Panc1 (cell line): ENCODE data around the gene SPECC1. TPM values are rescaled to one million over a fixed set of nuclear protein-coding genes. Genes with fewer than 3 reads are reported as not detected.
"Not testable (repeated sequence)": the region's sequence is repeated elsewhere in the genome, so short reads cannot be mapped to it uniquely, and the experiment has no call there.

ENCODE experiments used
- ATAC-seq: fragments of 200-7000 bp; cut with Tn5 transposase; 2 replicates; pipeline ENCODE4 v1.9.1; 2020; ENCODE audit warnings: mild to moderate bottlenecking, moderate library complexity
- BruUV-seq: library from RNA; stranded (reverse); fragments of 400-500 nt; replicated peaks from 2 replicates; lab custom pipeline; 2021; lab: Mats Ljungman, UMichigan
- CTCF ChIA-PET: fragments of 300-600 bp; sonication (Branson Sonifier 250); formaldehyde crosslinking; loops from one replicate; lab custom pipeline; 2022; ENCODE audit warnings: antibody characterized with exemption; lab: Charles Lee
- POLR2A ChIA-PET: fragments of 300-600 bp; sonication (Branson Sonifier 250); formaldehyde crosslinking; loops from one replicate; lab custom pipeline; 2022; ENCODE audit warnings: antibody characterized with exemption; lab: Charles Lee
- DNase-seq: peaks from one replicate; pipeline ENCODE4 v3.0.0-alpha.2; 2010; ENCODE audit warnings: low read depth, low spot score
- H3K27ac ChIP-seq: 2 replicates; pipeline ENCODE4 v1.5.1; 2011; ENCODE audit warnings: mild to moderate bottlenecking, low read length, inconsistent platforms
- H3K27me3 ChIP-seq: fragments of 200-500 bp; sonication (Bioruptor generic); 2 replicates; pipeline ENCODE4 v1.6.0; 2014; ENCODE audit warnings: low read length, inconsistent platforms; ENCODE audit not compliant: control insufficient read depth, insufficient read depth
- H3K36me3 ChIP-seq: fragments of 200-500 bp; sonication (Bioruptor generic); 2 replicates; pipeline ENCODE4 v1.5.1; 2014; ENCODE audit warnings: inconsistent platforms, mild to moderate bottlenecking, low read length, moderate library complexity; ENCODE audit not compliant: control insufficient read depth, insufficient read depth
- H3K4me1 ChIP-seq: 2 replicates; pipeline ENCODE4 v1.5.1; 2011; ENCODE audit warnings: inconsistent platforms, mild to moderate bottlenecking, low read length, moderate library complexity; ENCODE audit not compliant: control insufficient read depth, insufficient read depth
- H3K4me3 ChIP-seq, 2 experiments: 2 replicates each; pipeline ENCODE4 v1.5.1; 2011 to 2012; ENCODE audit warnings: low read depth in 2 of 2, low read length in 2 of 2, mild to moderate bottlenecking in 2 of 2, inconsistent platforms in 1 of 2, moderate library complexity in 1 of 2
- H3K9me3 ChIP-seq: fragments of 200-500 bp; sonication (Bioruptor generic); 2 replicates; pipeline ENCODE4 v1.5.1; 2014; ENCODE audit warnings: low read depth, mild to moderate bottlenecking, inconsistent platforms, low read length, moderate library complexity; ENCODE audit not compliant: control insufficient read depth, insufficient read depth
- POLR2AphosphoS5 ChIP-seq: IDR thresholded peaks from 2 replicates; pipeline ENCODE4 v1.6.1; 2012; ENCODE audit warnings: mild to moderate bottlenecking, low read depth, low read length, moderate library complexity
- REST ChIP-seq, 2 experiments: IDR thresholded peaks; 2 replicates each; pipeline ENCODE4 v1.6.1; 2011 to 2012; ENCODE audit warnings: low read depth in 2 of 2, control low read depth in 1 of 2, low read length in 1 of 2, mild to moderate bottlenecking in 1 of 2, moderate library complexity in 1 of 2; ENCODE audit not compliant: insufficient read depth in 1 of 2
- SIN3A ChIP-seq: IDR thresholded peaks from 2 replicates; pipeline ENCODE4 v1.6.1; 2012; ENCODE audit warnings: low read depth, mild to moderate bottlenecking, low read length, moderate library complexity, borderline replicate concordance; ENCODE audit not compliant: insufficient read depth
- TCF7L2 ChIP-seq: IDR thresholded peaks from 2 replicates; pipeline ENCODE4 v1.6.1; 2011; ENCODE audit warnings: mild to moderate bottlenecking, low read depth, low read length, inconsistent platforms
- in situ Hi-C: cut with HindIII; loops from 2 replicates; pipeline ENCODE4 v1.10.0; 2016; ENCODE audit warnings: low sequenced_read_pairs, low pct_unique_long_range_greater_than_20kb
- intact Hi-C: fragments of 100-400 bp; cut with micrococcal nuclease; formaldehyde crosslinking; loops from one replicate; pipeline ENCODE4 v1.10.0; 2022; ENCODE audit not compliant: unreplicated experiment
- total RNA-seq: library from RNA; stranded (reverse); gene quantifications from one replicate; pipeline ENCODE4 v1.2.1, GENCODE V29; 2021; ENCODE audit not compliant: unreplicated experiment
- TF ChIP-seq, protein P1 (sequence below): fragments of 450-650 bp; IDR thresholded peaks from 2 replicates; pipeline ENCODE4 v1.5.1; 2017; ENCODE audit warnings: mild to moderate bottlenecking

Gene SPECC1
- total RNA-seq, 1 experiment from 2014 or later, result 80.8 TPM

DNA sequence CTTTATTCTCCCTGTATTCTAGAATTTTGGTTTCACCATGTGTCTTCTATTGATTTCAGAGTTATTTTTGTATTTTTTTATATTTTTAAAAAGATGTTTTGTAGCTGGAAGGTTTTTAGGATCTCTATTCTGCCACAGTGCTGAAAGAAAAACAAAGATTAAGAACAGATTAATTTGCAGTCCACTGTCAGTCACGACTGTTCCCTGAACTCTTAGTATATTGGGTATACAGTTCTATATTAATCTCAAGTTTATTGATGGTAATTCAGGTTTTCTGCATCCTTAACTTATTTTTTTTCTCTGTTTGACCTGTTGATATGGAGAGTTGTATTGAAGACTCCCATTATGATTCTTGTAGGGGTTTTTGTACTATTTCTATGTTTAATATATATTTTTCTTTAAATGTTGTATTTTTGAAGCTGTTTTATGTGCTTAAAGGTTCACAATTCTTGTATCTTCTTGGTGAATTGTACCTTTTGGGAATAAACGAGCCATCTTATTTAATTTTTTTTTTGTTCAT is 2.9 kb downstream of the SPECC1 start:
- ChIA-PET CTCF (no interaction called here), POLR2A (interaction anchor here (0.6 kb wide), 1 partner anchor 18 kb away, joined by 5 read pairs; no protein-coding TSS in a partner anchor)
- Histone ChIP-seq H3K9me3 (0 out of 2 replicates have a peak, but pooled peaks cover 7% of the 10 kb centered on the region), H3K27ac (peak overlapping the region; percentile 96; the same call in 1 of the 2 replicates), H3K36me3 (no peaks in the 10 kb centered on the region), H3K4me3 (peak overlapping the region; percentile 16 to 70; a peak in 3 of 4 replicates), H3K4me1 (no peaks in the 10 kb centered on the region; the same call in 1 of the 2 replicates), H3K27me3 (no peaks in the 10 kb centered on the region)
- in situ Hi-C loops, result no loop called here
- ATAC-seq (no peak), DNase-seq (no peak)
- TF ChIP-seq POLR2AphosphoS5, result no peak
- no peak for TF ChIP-seq REST (IDR thresholded peaks at IDR 0.05; ENCODE audit: insufficient read depth in 1 of 2, low read depth in 2 of 2, low read length in 1 of 2)
- TF ChIP-seq, protein P1, sequence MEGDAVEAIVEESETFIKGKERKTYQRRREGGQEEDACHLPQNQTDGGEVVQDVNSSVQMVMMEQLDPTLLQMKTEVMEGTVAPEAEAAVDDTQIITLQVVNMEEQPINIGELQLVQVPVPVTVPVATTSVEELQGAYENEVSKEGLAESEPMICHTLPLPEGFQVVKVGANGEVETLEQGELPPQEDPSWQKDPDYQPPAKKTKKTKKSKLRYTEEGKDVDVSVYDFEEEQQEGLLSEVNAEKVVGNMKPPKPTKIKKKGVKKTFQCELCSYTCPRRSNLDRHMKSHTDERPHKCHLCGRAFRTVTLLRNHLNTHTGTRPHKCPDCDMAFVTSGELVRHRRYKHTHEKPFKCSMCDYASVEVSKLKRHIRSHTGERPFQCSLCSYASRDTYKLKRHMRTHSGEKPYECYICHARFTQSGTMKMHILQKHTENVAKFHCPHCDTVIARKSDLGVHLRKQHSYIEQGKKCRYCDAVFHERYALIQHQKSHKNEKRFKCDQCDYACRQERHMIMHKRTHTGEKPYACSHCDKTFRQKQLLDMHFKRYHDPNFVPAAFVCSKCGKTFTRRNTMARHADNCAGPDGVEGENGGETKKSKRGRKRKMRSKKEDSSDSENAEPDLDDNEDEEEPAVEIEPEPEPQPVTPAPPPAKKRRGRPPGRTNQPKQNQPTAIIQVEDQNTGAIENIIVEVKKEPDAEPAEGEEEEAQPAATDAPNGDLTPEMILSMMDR, result no peak
- no peak for TF ChIP-seq TCF7L2
- BruUV-seq, result no TSS peak
- intact Hi-C loops, result loop anchor here (5.0 kb wide), 1 partner anchor 80 kb away; no protein-coding TSS in a partner anchor

DNA sequence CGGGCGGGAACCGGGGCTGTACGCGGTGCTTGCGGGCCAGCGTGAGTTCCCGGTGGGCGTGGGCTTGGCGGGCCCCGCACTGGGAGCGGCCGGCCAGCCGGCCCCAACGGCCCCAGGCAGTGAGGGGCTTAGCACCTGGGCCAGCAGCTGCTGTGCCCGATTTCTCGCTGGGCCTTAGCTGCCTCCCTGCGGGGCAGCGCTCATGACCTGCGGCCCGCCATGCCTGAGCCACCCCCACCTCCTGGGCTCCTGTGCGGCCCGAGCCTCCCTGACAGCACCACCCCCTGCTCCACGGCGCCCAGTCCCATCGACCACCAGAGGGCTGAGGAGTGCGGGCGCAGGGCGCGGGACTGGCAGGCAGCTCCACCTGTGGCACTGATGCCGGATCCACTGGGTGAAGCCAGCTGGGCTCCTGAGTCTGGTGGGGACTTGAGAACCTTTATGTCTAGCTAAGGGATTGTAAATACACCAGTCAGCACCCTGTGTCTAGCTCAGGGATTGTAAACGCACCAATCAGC is 7.4 kb downstream of the SPECC1 start:
- POLR2A ChIA-PET, H3K4me3 ChIP-seq, H3K4me1 ChIP-seq, ATAC-seq, intact Hi-C loops, H3K27me3 ChIP-seq, DNase-seq, H3K36me3 ChIP-seq, CTCF ChIA-PET, in situ Hi-C loops, H3K27ac ChIP-seq, H3K9me3 ChIP-seq, BruUV-seq: not testable (repeated sequence)

GRCh38 chr17:20022701-20023100 is 13.5 kb downstream of the SPECC1 start:
- ChIA-PET POLR2A (no interaction called here), CTCF (interaction anchor here (0.6 kb wide), 1 partner anchor 13 kb away, joined by 3 read pairs; no protein-coding TSS in a partner anchor)
- Histone ChIP-seq H3K27ac (no peak overlapping the region), H3K4me3 (no peak overlapping the region), H3K27me3 (no peaks in the 10 kb centered on the region), H3K36me3 (no peaks in the 10 kb centered on the region; the same call in 1 of the 2 replicates), H3K9me3 (no peaks in the 10 kb centered on the region), H3K4me1 (no peaks in the 10 kb centered on the region)
- intact Hi-C loops (no loop called here), in situ Hi-C loops (no loop called here)
- DNase-seq (no peak), ATAC-seq (no peak)
- no TSS peak for BruUV-seq
- TF ChIP-seq TCF7L2, result no peak
- no peak for TF ChIP-seq SIN3A
- TF ChIP-seq POLR2AphosphoS5, result no peak
